Measurements from ENCODE around the gene TMTC1. TPM values are rescaled to one million over a fixed set of nuclear protein-coding genes. Genes with fewer than 3 reads are reported as not detected.
A peak's percentile ranks its signal among the peaks of the same experiment; 100 is the strongest.

The TMTC1 gene
- total RNA-seq, 1 experiment from 2014 or later = 109 TPM

GRCh38 chr12:29611906-29612305 lies 171.8 kb downstream of the TMTC1 start:
- no peak overlapping the region for H3K4me3 Mint-ChIP-seq (ENCODE audit: unreplicated experiment)
- no peaks in the 10 kb centered on the region for H3K27me3 Mint-ChIP-seq (ENCODE audit: insufficient read depth, unreplicated experiment)

GRCh38 chr12:29610473-29611170 lies 173.1 kb downstream of the TMTC1 start:
- Mint-ChIP-seq H3K27ac (ENCODE audit: low read depth, unreplicated experiment) (peak overlapping the region; percentile 23), H3K4me1 (ENCODE audit: insufficient read depth, unreplicated experiment) (peaks cover 12% of the 10 kb centered on the region), H3K9me3 (ENCODE audit: unreplicated experiment) (no peaks in the 10 kb centered on the region), H3K4me3 (ENCODE audit: unreplicated experiment) (no peak overlapping the region), H3K27me3 (ENCODE audit: insufficient read depth, unreplicated experiment) (no peaks in the 10 kb centered on the region), H3K36me3 (ENCODE audit: insufficient read depth, unreplicated experiment) (peaks cover 83% of the 10 kb centered on the region)
- TF ChIP-seq CTCF (IDR thresholded peaks at IDR 0.05; ENCODE audit: unreplicated experiment) = no peak
- intact Hi-C loops (cut with micrococcal nuclease) = loop anchor here (10.0 kb wide), 1 partner anchor 674 kb away; no protein-coding TSS in a partner anchor
- DNase-seq (ENCODE audit: unreplicated experiment) = no peak
- ChIA-PET CTCF (interaction anchor here (0.6 to 1.3 kb wide), 2 partner anchors 15 to 498 kb away, joined by 3 to 4 read pairs; no protein-coding TSS in a partner anchor), POLR2A (interaction anchor here (0.6 kb wide), 1 partner anchor 764 kb away, joined by 3 read pairs; no protein-coding TSS in a partner anchor)
- no TSS peak for BruUV-seq (replicated peaks)

More at GRCh38 chr12:29611906-29612305, 171.8 kb downstream of the TMTC1 start:
- H3K4me1 Mint-ChIP-seq (ENCODE audit: insufficient read depth, unreplicated experiment) = peaks cover 15% of the 10 kb centered on the region
- peak; percentile 75 for DNase-seq (ENCODE audit: unreplicated experiment)
- peaks cover 81% of the 10 kb centered on the region for H3K36me3 Mint-ChIP-seq (ENCODE audit: insufficient read depth, unreplicated experiment)
- peak overlapping the region; percentile 23 for H3K27ac Mint-ChIP-seq (ENCODE audit: low read depth, unreplicated experiment)
- POLR2A ChIA-PET = no interaction called here
- H3K9me3 Mint-ChIP-seq (ENCODE audit: unreplicated experiment) = no peaks in the 10 kb centered on the region
- CTCF ChIA-PET = no interaction called here
- BruUV-seq (replicated peaks) = no TSS peak
- intact Hi-C loops (cut with micrococcal nuclease) = loop anchor here (10.0 kb wide), 1 partner anchor 673 kb away; no protein-coding TSS in a partner anchor
- no peak for TF ChIP-seq CTCF (IDR thresholded peaks at IDR 0.05; ENCODE audit: unreplicated experiment)

- peaks cover 12% of the 10 kb centered on the region for H3K4me1 Mint-ChIP-seq (ENCODE audit: insufficient read depth, unreplicated experiment)
- no peak for DNase-seq (ENCODE audit: unreplicated experiment)
- peaks cover 75% of the 10 kb centered on the region for H3K36me3 Mint-ChIP-seq (ENCODE audit: insufficient read depth, unreplicated experiment)
- CTCF ChIA-PET = interaction anchor here (0.6 to 1.3 kb wide), 3 partner anchors 16 to 80 kb away, joined by 3 to 4 read pairs (median 4); no protein-coding TSS in a partner anchor
- H3K27me3 Mint-ChIP-seq (ENCODE audit: insufficient read depth, unreplicated experiment) = no peaks in the 10 kb centered on the region
- H3K9me3 Mint-ChIP-seq (ENCODE audit: unreplicated experiment) = no peaks in the 10 kb centered on the region
- no peak overlapping the region for H3K27ac Mint-ChIP-seq (ENCODE audit: low read depth, unreplicated experiment)
- no TSS peak for BruUV-seq (replicated peaks)
- intact Hi-C loops (cut with micrococcal nuclease) = loop anchor here (10.0 kb wide), 1 partner anchor 675 kb away; no protein-coding TSS in a partner anchor
- H3K4me3 Mint-ChIP-seq (ENCODE audit: unreplicated experiment) = no peak overlapping the region
- TF ChIP-seq CTCF (IDR thresholded peaks at IDR 0.05; ENCODE audit: unreplicated experiment) = no peak
- POLR2A ChIA-PET = no interaction called here
These were observed 174.1 kb downstream of the TMTC1 start for GRCh38 chr12:29609431-29610215.

GRCh38 chr12:29608581-29608980 lies 175.2 kb downstream of the TMTC1 start:
- Mint-ChIP-seq H3K27me3 (ENCODE audit: insufficient read depth, unreplicated experiment) (no peaks in the 10 kb centered on the region), H3K9me3 (ENCODE audit: unreplicated experiment) (no peaks in the 10 kb centered on the region), H3K4me3 (ENCODE audit: unreplicated experiment) (no peak overlapping the region), H3K27ac (ENCODE audit: low read depth, unreplicated experiment) (no peak overlapping the region), H3K36me3 (ENCODE audit: insufficient read depth, unreplicated experiment) (peaks cover 72% of the 10 kb centered on the region), H3K4me1 (ENCODE audit: insufficient read depth, unreplicated experiment) (peaks cover 8% of the 10 kb centered on the region)
- intact Hi-C loops (cut with micrococcal nuclease) = no loop called here
- BruUV-seq (replicated peaks) = no TSS peak
- POLR2A ChIA-PET = no interaction called here
- TF ChIP-seq CTCF (IDR thresholded peaks at IDR 0.05; ENCODE audit: unreplicated experiment) = no peak
- CTCF ChIA-PET = interaction anchor here (0.6 kb wide), 1 partner anchor 89 kb away, joined by 3 read pairs; no protein-coding TSS in a partner anchor
- DNase-seq (ENCODE audit: unreplicated experiment) = no peak

All from MCF 10A (cell line).